Sciatic nerve (tissue), 2 donors: Measurements from ENCODE around the gene UBA3. TPM values are rescaled to one million over a fixed set of nuclear protein-coding genes. Genes with fewer than 3 reads are reported as not detected.

Source experiments
- ATAC-seq: fragments of 200-7000 bp; cut with Tn5 transposase; one replicate; pipeline ENCODE4 v1.9.1; 2020; ENCODE audit warnings: mild to moderate bottlenecking, moderate library complexity
- DNase-seq: peaks from one replicate; pipeline ENCODE4 v3.0.0-alpha.2; 2020; ENCODE audit warnings: low spot score
- intact Hi-C: fragments of 100-400 bp; cut with DNase I; formaldehyde crosslinking; loops from one replicate; pipeline ENCODE4 v1.14.2; 2022
- microRNA-seq: library from miRNA; unstranded; fragments of <30 nt; microRNA quantifications from one replicate; pipeline ENCODE4 v1.2.0, GENCODE V29; 2020
- total RNA-seq: library from RNA; stranded (reverse); fragmentation: NEBNext Ultra II Directional; extraction: Animal tissue kit (Norgen Biotek cat#: 25700); gene quantifications from one replicate; pipeline ENCODE4 v1.2.1, GENCODE V29; 2021
- donor health status: DM: no; HTN: no; CAD: no.
- donor health status: DM: no; HTN: no; CAD: no.

Gene UBA3
- total RNA-seq, 1 donor from 2014 or later: 52.8 TPM

- ATAC-seq (no peak), DNase-seq (no peak)
- intact Hi-C loops: no loop called here
These were observed 63.3 kb downstream of the UBA3 start for GRCh38 chr3:69016901-69017300.

- no peak for ATAC-seq
- DNase-seq: no peak
- intact Hi-C loops: no loop called here
These were observed 64.1 kb downstream of the UBA3 start for GRCh38 chr3:69016102-69016501.

DNA sequence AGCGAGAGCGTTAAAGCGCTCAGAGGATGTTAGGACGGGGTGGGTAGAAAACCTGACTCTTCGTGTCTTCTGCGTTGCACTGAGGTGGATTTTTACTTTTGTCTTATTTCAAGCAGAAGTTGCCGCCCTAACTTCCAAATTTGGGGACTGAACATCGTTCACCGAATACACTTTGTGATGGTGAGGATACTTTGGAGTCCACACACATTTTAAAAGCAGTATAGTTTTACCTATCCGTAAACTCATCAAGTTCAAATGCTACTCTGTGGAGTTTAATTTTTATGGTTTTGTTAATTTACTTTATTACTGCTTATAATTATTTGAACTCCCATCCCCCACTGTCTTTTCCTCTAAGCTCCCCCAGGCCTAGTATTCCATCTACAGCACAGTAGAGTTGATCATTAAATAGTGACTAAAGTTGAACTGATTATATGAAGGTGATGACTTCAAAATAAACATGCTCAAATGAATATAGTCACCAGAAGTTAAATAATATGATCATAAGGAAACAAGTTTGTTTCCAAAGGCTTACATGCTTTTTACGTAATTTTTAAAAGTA is 66.1 kb downstream of the UBA3 start:
- no peak for ATAC-seq
- DNase-seq: no peak
- intact Hi-C loops: no loop called here

DNA sequence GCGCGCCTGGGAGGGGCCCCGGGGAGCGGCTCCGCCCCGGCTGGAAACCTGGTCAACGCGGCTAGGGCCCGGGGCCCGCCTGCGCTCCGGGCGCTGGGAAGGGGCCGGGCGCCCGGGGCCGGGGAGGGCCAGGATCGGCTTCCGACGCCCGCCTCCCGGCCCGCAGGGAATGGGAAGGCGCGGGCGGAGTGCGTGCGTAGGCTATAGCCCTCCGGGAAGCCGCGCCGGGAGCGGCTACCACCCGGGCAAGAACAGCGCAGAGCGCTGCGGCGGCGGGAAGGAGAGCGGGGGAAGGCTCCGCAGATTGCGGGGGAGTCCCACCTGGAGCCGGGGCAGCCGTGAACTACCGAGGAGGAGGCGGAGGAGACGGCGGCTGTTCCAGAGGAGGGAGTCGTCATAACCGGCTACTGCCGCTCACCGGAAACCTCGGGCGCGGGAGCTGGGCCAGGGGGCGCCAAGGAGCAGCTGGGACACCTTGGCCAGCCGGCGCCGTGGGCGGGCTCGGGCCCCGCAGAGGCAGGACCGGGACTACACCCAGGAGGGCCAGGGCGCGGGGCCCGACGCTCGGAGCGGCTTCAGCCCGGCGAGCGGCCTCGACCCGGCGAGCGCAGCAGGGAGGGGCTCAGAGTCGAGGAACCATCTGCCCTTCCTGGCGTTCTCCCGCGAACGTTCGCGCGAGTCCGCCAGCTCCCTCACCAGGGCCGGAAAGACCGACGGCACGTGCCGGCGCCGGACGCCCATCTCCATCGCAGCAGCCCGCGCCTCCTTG is 66.7 kb downstream of the UBA3 start, which contains the start of gene EOGT:
TSS of gene EOGT (minus strand) at position 432 of the 769 bp plus-strand sequence. CDS start 3,838 bp downstream, outside the sequence.
- ATAC-seq (peak; percentile 88), DNase-seq (peak; percentile 94)
- intact Hi-C loops: no loop called here

GRCh38 chr3:69012800-69013252 is 67.3 kb downstream of the UBA3 start:
- ATAC-seq: peak; percentile 70
- intact Hi-C loops: no loop called here
- peak; percentile 71 for DNase-seq

DNA sequence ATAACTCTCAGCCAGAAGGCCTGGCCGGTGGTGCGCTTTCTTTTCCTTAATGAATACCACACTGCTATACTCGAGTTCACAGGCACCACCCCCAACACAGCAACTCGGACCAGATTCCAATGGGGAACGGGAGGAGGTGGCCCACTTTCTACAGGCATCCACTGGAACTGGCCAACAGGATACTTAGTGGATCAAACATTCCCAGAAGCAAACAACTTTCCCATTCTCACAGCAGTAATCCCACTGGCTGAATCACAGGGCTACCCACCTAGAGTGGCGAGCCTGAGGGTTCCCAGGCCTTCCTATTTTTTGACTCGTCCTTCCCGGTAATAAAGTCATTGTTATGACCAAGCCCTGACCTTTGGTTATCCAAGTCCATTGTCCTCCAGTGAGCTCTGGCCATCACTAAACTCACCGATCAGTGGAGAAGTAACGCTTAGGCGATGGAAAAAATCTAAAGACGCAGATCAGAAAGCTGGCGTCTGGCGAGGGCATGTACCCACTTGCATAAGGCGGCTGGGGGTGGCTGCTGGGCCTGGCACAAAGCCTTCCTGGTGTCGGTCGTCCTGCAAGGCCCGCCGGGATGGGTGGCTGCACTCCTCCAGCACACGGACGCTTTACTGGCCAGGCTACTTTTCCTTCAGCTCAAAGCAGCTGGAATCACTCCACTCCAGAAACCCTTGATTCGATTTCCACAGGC is 67.9 kb downstream of the UBA3 start:
- peak; percentile 66 for DNase-seq
- intact Hi-C loops: no loop called here
- peak; percentile 35 for ATAC-seq

GRCh38 chr3:69011096-69011730 is 69.0 kb downstream of the UBA3 start:
- intact Hi-C loops: no loop called here
- DNase-seq: no peak
- ATAC-seq: no peak

- no peak for DNase-seq
- intact Hi-C loops: no loop called here
- peak; percentile 31 for ATAC-seq
These were observed 70.4 kb downstream of the UBA3 start for GRCh38 chr3:69009559-69010410.

DNA sequence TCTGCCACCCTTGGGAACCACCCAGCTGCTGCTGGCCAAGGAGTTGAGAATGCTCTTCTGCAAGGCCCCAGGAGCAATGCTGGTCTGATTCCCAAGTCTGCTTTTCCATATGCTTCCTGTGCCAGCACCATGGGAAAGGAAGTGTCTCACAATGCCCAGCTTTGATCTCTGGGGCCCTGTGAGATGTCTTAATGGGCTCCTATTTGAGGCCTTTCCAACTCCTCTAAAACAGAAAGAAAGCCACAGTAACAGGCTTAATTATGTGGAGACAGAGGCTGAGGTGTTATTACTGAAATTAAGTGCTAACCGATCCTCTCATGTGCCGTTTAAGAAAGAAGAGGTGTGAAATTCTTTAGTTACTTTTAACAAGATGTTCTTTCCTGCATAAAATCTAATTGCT is 71.2 kb downstream of the UBA3 start:
- intact Hi-C loops: no loop called here
- ATAC-seq (no peak), DNase-seq (no peak)

DNA sequence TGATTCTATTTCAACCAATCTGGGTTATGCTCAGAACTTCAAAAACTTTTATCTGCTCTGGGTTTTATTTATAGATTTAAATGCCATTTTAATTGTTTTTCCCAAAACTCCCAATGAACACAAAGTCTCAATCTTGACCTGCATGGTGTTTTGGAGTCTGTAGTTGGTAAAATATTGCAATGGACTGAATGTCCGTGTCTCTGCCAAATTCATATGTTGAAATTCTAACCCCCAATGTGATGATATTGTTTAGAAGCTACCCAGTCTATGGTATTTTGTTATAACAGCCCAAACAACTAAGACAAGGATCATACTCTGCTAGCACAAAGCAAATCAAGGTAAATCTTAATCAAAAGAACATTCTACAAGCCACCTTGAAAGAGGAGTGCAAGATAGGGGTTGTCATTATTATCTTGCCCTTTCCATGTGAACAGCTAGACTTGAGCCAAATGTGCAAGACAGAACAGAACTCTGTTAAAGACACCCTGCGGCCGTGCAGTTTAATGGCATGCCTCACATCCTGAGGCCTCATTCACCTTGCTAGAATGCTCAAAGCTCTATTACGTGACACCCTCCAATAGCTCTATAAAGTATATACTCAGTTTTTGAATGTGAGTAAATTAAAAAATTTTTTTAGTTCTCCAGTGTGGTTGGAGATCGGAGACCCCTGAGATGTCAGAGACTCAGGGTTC is 74.2 kb downstream of the UBA3 start:
- no peak for ATAC-seq

DNA sequence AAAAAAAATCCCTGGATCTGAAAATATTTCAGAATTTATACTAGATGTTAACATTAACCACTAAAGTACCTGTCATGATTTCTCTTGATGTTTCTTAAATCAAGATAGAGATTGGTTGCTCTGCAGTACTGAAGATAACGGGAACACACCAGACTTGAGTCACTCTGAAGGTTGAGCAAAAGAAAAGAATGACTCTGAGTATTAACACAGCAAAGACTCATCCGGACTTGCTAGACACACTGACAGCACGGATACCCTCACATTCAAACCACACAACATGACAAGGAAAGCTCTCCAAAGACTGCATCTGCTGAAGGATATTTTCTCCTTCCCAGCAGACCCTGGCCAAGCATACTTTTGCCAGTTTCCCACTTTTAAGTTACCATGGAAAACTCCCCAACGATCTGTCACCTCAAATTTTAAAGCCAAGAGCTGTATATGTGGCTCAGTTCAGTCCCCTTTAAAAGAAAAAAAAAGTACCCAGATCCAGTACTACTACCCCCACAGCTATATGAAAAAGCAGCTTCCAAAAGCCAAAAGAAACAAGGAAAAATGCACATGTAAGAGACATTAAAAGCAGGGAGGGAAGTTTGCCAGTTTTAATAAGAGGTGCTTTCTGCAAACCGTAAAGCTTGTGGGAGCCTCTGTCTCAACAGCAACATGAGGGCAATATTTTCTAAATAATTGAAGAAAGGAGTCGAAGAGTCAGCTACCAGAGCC is 74.9 kb downstream of the UBA3 start:
- ATAC-seq (no peak), DNase-seq (no peak)
- intact Hi-C loops: no loop called here

More for the DNA sequence above, 74.2 kb downstream of the UBA3 start:
- intact Hi-C loops: no loop called here
- no peak for DNase-seq

Small RNA genes lying within 50 kb of the gene (microRNA-seq; reads per million reads assigned to microRNA genes)
- gene MIR3136: 1.1 reads per million

Other genes starting within 250 kb of the UBA3 start
- gene TAFA4, start 147.8 kb downstream of the UBA3 start, total RNA-seq: not detected
- 37.4 TPM for gene EOGT, start 66.7 kb downstream of the UBA3 start, total RNA-seq
- gene TMF1, start 28.0 kb downstream of the UBA3 start, total RNA-seq: 43.3 TPM
- 116 TPM for gene ARL6IP5, start 4.6 kb upstream of the UBA3 start, total RNA-seq
- 0.09 TPM for gene LMOD3, start 42.2 kb upstream of the UBA3 start, total RNA-seq